CD4-positive, alpha-beta T cell treated with Interleukin-10 for 1 hour (primary cell): ENCODE measurements around the gene CRTC1.
A peak's percentile ranks its signal among the peaks of the same experiment; 100 is the strongest.
"Not testable (repeated sequence)": the region's sequence is repeated elsewhere in the genome, so short reads cannot be mapped to it uniquely, and the experiment has no call there.

Experiments
- DNase-seq: peaks from one replicate; pipeline ENCODE4 v3.0.0-alpha.2; 2020

CRTC1 gene

DNA sequence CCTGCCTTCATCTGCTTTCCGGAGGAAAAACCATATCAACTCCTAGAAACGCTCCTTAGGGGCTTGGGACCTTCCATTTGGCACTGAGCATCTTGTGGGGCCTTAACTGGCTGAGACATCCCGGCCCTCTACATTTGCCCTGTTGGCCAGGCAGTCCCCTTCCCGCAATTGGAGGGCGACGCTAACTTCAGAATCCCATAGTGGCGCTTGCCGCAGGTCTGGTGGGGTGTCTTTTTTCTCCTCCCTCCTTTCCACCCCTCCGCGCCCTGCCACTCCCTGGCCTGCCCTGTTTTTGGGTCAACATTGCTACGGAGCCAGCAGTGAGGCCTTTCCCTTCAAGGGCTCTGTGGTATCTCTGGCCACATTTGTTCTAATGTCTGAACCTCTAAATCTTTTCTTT lies 13.6 kb upstream of the CRTC1 start:
- DNase-seq: no peak

DNA sequence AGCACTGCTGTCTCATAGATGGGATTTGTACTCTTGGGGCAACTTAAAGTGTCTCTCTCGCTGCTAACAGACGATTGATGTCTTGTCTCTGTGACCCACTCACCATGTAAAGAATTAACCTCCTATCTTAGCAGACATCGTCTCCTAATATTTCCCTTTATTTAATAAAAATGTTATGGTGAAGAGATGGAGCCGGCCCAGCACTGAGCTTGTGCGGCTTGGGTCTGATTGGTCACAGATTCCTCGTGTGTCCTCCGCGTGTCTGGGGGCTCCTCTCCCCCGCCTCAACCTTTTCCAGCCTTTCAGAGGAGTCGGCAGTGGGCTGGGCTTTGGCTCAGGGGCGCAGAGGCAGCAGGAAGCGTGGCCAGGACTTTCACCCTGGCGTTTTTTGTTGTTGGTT lies 13.2 kb upstream of the CRTC1 start:
- DNase-seq: no peak

DNA sequence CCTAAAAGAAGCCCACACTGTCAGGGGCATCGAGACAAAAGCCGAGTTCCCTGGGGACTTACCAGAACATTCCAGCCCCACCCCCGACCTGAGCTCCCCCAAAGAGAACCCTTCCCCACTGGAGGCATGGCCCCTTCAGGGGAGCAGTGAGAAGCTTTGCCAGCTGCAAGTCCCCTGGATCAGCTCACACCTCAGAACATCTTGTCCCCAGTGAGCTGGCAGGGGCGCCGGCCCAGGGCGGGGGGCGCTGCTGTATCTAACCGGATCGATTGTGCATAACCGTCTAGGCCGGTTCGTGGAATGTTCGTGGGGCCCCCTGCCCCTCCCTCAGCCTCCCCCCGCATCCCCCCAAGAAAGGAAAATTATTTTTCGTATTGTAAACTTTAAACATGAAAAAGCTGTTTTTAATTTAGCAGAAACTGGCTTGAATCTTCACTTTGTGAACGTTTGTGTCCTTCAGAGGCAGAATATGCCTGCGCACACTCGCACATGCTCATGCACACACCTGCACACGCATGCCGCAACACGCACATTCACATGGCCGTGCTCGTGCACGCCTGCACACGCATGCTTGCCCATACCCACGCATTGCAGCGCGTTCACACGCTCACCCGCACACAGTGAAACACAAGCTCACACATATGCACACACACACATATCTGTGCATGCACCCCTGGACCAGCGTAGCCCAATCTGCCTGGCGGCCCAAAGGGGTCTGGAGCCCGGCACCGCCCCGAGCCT lies 12.0 kb upstream of the CRTC1 start:
- DNase-seq: no peak

DNA sequence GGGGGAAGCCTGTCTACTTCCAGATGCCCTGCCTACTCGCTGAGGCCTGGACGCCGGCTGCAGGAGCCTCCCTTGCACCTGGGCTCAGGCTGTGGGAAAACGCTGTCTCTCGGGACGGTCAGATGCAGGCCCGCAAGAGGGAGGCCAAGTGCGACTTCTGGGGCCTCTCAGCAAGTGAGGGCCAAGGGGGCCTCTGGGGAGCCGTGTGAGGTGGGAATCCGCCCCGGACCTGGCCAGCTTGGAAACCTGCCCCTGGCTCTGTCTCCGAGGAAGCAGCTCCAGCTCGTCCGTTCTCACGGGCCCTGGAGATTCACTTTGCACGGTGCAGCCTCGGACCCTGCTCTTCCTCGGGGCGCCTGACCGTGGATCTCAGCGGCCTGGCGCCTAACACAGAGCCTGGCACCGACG lies 11.4 kb upstream of the CRTC1 start:
- no peak for DNase-seq

DNA sequence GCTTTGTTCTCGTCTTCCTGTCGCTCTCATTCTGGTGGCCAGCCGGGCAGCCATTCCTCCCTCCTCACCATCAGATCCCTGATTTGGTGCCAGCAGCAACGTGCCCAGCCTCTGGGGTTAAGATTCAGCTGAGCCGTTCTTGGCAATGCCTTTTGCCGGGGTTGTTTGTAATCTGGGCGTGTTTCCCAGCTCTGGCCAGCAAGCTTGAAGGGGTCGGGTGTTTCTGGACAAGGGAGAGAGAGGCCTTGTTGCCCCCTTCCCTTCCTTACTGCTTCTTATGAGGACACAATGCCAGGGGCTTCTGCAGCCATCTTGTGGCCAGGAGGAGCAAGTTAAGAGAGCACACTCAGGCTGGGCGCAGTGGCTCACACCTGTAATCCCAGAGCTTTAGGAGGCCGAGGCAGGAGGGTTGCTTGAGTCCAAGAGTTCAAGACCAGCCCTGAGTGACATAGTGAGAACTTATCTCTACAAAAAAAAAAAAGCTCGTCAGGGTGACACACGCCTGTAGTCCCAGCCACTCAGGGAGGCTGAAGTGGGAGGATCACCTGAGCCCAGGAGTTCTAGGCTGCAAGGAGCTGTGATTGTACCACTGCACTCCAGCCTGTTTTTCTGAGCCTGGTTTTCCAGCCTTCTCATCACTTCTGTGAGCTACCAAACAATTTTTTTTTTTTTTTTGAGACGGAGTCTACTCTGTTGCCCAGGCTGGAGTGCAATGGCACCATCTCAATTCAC lies 10.7 kb upstream of the CRTC1 start:
- no peak for DNase-seq

DNA sequence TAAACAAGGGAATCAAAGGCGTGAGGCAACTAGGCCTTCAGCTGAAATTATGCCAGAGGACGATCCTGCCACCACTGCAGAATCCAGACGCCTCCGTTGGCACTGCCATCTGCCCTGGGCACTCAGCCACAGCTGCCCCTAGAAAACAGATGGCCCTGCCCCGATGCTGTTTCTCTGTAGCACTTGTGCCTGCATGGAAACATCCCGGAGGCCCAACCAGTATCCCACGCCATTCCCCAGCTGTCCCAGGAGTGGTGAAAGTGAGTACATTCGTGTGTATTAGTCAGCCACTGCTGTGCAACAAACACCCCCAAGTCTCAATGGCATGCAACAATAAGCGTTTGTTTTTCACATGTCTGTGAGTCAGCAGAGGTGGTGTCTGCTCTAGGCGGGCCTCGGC lies 8.9 kb upstream of the CRTC1 start:
- no peak for DNase-seq

DNA sequence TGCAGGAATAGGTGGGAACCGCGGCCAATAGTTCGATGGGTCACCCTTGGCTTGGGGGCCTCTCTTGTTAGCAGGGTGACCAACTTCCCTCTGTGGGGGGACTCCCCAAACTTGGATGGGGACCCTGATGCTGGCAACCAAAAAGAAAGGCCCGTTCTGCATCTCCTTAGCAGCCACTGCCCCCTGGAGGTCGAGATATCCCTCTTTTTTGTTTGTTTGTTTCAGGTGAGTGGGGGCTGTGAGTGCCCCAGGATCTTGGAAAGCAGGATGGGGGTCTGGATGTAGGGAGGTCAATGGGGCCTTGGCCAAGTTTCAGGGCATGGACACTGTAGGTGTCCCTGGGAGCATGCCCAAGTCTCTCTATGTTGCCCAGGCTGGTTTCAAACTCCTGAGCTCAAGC lies 7.7 kb upstream of the CRTC1 start:
- peak; percentile 27 for DNase-seq

DNA sequence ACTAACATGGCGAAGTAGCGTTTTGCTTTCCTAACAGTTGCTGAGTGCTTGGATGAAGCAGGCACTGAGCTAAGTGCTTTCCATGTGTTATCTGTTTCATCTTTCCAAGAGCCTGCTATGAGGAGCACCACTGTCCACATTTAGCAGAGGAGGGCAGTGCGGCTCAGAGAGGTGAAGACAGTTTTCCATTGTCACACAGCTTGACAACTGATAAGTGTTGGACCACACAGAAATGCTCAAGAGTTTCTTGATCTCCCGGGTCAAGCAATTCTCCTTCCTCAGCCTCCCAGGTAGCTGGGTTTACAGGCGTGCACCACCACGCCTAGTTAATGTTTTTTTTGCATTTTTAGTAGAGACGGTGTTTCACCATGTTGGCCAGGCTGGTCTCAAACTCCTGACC lies 6.8 kb upstream of the CRTC1 start:
- DNase-seq: no peak

DNA sequence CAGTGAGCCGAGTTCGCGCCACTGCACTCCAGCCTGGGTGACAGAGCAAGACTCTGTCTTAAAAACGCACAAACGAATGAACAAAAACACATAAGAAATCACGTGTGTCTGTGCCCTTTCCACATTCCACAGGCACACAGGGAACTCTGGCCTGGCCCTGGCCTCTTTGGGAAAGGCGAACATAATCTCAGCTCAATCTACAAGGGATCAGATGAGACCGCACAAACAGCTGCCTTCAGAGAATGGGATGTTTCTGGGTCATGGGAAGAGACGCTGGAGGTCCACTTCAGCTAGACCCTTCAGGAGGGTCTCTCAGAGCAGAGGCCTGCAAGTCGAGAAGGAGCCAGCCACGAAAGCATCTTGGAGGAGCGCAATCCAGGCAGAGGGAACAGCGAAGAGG lies 6.3 kb upstream of the CRTC1 start:
- DNase-seq: no peak

DNA sequence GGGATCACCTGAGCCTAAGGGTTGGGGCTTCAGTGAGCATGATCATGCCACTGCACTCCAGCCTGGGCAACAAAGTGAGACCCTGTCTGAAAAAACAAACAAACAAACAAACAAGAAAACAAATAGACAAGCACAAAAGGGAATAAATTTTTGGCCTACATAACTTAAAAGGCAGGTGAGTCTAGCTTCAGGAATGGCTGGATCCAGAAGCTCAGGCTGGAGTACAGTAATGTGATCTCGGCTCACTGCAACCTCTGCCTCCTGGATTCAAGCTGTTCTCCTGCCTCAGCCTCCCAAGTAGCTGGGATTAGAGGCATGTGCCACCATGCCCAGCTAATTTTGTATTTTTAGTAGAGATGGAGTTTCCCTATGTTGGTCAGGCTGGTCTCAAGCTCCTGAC lies 3.3 kb upstream of the CRTC1 start:
- DNase-seq: not testable (repeated sequence)

DNA sequence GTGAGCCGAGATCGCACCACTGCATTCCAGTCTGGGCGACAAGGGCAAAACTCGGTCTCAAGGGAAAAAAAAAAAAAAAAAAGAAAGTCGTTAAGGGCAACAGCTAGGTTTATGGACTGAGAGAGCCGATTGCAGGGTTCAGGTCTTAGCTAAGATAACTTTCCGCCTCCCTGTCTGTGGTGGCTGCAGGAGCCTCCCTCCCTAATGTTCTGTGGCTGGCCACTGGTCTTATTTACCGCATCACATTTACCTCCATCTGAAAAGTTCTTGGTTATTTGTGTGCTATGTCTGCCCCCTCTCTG lies 722 bp upstream of the CRTC1 start:
- no peak for DNase-seq

DNA sequence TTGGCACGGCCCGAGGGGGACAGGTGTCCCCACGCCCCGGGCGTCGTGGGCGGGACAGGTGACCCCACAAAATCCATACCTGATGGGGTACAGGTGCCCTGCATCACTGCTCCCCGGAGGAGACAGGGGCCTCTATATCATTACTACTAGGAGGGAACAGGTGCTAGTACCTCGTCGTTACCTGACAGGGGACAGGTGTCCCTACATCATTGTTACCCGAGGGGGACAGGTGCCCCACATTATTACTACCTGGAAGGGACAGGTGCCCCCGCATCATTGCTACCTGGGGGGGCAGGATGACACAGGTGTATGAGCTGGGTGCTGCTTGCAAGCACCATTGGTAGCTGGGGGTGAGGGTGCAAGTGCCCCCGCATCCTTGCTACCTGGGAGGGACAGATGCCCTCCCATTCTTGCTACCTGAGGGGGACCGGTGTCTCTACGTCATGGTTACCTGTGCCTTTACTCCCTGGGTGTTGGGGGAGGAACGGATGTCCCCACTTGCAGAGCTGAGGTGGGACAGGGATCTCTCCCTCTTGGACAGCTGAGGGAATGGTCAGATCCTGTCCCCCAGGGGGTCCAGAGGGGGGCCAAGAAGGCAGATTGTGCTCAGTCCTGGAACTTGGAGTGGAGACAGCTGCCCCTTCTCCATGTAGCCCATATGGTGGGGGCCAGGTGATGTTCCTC lies 620 bp downstream of the CRTC1 start:
- no peak for DNase-seq

DNA sequence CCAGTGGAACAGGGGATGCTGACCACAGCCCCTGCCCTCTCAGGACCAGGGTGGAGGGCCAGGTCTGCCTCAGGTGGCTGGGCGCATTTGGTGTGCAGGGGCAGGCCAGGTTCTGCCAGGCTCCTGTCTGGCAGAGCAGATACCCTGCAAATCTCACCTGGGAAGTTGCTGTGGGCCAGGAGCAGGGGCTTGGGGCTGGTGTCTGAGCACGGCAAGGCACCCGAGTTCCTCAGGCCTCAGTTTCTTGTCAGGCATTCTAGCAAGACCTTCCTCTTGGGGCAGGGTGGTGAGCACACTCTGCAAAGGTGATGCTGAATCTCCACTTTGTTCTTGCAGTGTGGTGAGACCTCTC lies 1.1 kb downstream of the CRTC1 start:
- DNase-seq: no peak

DNA sequence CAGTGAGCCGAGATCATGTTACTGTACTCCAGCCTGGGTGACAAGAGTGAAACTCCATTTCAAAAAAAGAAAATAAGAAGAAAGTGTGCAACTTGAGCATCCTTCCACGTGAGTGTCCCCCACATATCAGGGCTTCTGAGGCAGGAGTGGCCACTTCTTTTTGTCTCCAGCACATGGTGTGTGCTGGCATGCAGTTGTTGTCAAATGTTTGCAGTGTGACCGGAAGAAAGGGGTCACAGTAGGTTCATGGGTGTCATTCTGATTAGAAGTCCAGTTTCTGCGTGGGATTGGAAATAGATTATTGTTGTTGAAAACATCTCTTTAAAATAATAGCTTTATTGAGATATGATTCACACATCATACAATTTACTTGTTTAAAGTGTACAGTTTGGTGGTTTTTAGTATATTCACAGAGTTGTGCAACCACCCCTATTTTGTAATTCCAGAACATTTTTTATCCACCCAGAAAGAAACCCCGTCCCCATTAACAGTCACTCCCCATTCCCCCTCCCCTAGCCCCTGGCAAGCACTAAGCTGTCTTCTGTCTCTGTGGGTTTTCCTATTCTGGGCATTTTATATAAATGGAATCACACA lies 2.2 kb downstream of the CRTC1 start:
- DNase-seq: no peak

DNA sequence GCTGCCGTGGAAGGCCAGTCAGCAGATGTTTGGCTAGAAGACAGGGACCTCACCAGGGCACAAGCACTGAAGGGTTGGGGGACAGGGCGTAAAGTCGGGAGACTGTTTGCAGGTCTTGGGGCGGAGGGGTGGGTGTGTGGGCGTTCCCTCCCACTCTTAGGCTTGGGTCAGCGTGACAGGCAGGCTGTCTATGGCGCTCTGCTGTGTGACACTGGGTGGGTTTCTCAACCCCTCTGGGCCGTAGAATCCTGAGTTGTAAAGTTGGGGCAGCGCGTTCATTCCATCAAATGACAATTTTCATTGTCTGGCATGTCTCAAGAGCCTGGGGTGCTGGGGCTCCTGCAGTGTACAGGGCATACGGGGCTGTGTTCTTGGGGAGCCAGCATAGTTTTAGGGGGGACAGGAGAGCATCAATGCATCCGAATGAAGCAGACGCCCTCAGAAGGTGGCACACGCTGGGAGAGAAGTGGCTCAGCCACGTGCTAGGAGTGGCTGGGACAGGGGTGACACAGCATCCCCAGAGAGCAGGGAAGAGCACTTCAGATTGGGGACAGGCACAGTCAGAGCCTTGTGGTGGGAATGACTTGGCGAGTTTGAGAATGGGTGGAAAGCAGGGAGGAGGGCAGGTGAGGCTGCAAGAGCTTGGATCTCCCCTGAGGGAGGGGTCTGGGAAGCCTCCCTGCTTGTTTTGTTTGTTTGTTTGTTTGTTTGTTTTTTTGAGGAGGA lies 4.4 kb downstream of the CRTC1 start:
- DNase-seq: no peak

DNA sequence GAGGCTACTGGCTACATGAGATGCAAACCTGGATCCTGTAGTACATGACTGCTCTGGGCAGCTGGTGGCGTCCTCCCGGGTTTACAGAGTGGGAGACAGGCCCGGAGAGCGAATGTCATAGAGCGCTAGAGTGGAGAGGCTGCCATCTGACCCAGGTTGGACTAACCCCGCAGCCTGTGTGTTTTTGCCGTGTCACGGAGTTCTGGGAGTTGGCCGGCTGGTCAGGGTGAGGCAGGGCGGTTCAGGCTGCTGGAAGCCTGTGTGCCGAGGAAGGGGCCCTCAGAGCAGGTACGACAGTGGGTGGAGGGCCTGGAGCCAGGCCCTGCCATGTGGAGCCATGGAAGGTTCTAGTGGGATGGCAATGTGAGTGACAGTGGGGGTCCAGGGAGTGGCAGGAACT lies 12.5 kb downstream of the CRTC1 start:
- DNase-seq: no peak

DNA sequence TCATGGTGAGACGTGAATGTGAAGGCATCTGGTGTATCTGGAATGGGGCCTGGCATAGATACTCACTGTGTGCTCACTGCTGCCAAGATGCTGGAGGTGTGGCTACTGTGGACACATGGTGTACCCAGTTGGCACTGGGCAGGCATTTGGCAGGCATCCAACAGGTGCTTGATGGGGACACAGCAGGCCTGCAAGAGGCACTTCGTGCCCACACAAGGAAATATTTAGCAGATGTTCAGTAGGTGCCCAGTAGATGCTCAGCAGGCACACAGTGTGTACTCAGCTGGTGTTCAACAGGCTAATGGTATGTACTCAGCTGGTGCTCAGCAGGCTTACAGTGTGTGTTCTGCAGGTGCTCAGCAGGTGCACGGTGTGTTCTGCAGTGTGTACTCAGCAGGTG lies 14.2 kb downstream of the CRTC1 start:
- DNase-seq: no peak

DNA sequence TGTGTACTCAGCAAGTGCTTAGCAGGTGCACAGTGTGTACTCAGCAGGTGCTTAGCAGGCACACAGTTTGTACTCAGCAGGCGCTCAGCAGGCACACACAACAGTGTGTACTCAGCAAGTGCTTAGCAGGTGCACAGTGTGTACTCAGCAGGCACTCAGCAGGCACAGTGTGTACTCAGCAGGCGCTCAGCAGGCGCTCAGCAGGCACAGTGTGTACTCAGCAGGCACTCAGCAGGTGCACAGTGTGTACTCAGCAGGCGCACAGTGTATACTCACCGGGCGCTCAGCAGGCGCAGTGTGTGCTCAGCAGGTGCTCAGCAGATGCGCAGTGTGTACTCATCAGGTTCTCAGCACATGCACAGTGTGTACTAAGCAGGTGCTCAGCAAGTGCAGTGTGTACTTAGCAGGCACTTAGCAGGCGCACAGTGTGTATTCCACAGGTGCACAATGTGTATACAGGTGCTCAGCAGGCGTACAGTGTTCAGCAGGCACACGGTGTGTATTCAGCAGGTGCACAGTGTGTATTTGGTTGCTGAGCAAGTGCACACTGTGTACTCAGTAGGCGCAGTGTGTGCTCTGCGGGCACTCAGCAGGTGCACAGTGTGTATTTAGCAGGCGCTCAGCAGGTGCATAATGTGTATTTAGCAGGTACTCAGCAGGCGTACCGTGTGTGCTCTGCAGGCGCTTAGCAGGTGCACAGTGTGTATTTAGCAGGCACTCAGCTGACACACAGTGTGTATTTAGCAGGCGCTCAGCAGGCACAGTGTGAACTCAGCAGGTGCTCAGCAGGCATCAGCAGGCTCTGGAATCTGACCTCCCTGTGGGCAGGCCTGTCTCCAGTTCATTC lies 15.1 kb downstream of the CRTC1 start:
- DNase-seq: no peak

DNA sequence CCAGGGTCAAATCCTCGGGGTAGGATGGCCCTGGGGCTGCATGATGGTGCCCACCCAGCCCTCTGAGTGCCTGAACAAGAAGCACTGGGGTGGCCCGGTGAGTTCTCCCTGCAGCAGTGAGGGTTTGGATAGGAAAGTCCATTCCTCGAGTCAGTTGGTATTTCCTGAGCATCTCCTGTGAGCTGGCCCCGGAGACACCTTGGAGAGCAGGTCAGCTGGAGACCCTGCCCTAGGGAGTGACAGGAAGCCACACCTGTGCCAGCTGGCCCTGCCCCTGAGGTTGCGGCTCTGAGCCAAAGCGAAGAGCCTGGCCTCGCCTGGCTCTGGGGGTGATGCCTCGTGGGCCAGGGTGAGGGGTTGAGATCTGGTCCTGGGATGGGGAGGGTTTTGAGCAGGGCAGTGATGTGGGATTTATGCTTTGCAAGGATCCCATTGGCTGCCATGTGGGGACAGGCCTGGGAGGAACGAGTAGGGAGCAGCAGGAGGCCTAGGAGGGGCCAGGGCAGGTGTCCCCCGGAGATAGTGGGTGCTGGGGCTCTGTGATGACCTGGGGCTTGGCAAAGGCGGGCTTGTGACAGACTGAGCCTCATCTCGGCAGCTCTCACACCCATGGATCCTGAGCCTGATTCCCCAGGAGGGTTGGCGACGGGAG lies 16.0 kb downstream of the CRTC1 start:
- no peak for DNase-seq

DNA sequence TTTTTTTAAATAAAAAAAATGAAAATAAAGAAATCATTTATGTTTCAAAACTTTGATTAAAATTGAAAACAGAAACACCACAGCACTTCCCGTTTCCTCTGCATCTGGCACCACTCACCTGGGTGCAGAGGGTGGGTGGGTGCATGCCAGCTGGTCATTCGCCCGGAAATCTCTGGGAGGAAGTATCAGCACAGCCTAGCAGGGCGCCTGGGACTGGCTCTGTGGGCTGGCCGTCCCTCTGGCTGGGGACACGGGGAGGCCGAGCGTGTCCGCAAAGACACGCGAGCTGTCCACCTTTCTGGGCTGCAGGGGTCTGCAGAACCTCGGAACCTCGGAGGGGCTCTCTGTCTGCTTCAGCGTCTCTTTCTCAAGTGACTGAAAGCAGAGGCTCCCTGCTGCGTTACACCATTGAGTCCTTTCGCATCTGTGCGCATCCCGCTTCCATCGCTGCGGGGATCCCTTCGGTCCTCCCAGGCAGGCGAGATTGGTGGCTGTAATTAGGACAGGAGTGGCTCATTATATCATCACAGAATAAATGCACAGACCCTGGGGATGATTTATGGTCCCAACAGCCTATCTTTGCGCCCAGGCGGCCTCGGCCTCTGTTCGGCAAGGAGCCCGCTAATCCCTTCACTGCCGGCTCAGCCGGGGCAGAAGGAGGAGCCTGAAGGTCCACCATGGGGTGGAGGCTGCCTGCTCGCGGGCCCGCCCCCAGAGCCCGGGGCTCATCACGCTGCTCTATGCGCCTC lies 17.2 kb downstream of the CRTC1 start:
- DNase-seq: peak; percentile 68

DNA sequence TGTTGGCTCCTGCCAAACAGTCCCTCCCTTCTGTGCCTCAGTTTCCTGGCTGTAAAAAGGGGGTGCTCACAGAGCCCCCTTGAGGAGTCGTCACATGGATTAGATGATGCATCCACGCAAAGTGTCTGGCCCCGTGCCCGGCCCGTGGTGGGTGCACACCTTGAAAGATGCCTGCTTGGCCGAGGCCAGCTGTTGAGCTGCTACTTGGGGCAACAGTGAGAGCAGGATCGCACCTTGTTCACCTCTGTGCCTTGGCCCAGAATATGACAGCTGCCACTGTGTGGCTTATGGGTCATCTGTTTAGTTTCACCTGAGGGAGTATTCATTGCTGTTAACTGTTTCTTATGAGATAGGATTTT lies 17.7 kb downstream of the CRTC1 start:
- no peak for DNase-seq
